ENCODE results near the gene PHLDA3.
A peak's percentile ranks its signal among the peaks of the same experiment; 100 is the strongest.

Gene PHLDA3

GRCh38 chr1:201468844-201469644, at the start of gene PHLDA3:
Gene PHLDA3, minus strand, starts transcription at chr1:201469188. Its CDS starts 402 bp downstream, at chr1:201468786.
- peak in 1 of 2 donors; percentile 5 for DNase-seq (ENCODE audit: low read depth in 1 of 2, low spot score in 1 of 2)

DNA sequence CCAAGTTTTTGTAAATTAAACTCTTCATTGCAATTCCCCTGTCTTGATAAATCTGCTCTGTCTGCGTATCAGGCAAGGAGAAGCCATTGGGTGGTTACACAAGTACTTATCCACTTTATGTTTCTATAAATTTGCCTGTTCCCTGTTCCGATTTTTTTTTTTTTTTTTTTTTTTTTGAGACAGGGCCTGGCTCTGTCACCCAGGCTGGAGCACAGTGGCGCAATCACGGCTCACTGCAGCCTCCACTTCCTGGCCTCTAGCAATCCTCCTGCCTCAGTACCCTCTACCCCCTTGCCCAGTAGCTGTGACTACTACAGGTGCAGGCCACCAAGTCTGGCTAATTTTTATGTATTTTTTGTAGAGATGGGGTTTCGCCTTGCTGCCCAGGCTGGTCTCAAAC, 49.1 kb upstream of the PHLDA3 start:
- no peak for DNase-seq (ENCODE audit: low read depth in 1 of 2, low spot score in 1 of 2)

GRCh38 chr1:201517631-201518030, 48.6 kb upstream of the PHLDA3 start:
- no peak for DNase-seq (ENCODE audit: low read depth in 1 of 2, low spot score in 1 of 2)

DNA sequence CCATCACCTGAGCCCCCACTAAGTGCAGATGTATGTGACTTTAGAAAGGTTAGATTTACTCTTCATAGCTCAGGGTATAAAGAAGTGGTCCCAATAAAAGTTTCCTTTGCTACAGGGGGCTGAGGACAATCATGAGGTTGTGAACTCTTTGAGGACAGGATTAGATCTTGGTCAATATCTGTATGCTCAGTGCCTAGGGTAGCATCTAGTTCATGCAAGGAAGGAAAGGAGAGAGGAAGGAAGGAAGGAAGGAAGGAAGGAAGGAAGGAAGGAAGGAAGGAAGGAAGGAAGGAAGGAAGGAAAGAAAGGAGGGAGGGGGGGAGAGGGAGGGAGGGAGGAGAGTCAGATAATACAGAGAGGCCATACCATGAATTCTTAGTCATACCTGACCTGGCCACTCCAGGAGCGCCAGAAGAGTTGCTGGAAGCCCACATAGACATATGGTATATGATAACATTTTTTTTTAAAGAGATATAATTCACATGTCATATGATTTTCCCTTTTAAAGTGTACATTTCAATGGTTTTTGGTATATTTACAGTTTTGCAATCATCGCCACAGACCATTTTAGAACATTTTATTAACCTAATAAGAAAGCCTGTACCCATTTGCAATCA, 47.6 kb upstream of the PHLDA3 start:
- DNase-seq (ENCODE audit: low read depth in 1 of 2, low spot score in 1 of 2) = no peak

DNA sequence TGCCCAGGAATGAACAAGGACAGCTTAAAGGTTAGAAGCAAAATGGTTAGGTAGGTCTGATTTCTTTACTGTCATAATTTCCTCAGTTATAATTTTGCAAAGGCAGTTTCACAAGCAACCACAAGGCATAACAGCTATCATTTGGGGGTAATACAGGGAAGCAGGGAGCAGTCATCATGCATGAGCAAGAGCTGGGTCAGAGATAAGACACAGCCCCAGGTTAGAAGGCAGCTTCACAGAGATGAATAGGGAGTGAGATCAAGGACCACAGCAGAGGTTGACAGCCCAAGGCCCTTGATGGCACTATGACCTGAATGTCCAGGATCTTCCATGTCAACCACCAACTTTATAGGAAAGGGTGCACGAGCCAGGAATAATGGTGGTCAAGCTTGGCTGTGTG, 46.9 kb upstream of the PHLDA3 start:
- DNase-seq (ENCODE audit: low read depth in 1 of 2, low spot score in 1 of 2) = no peak

DNA sequence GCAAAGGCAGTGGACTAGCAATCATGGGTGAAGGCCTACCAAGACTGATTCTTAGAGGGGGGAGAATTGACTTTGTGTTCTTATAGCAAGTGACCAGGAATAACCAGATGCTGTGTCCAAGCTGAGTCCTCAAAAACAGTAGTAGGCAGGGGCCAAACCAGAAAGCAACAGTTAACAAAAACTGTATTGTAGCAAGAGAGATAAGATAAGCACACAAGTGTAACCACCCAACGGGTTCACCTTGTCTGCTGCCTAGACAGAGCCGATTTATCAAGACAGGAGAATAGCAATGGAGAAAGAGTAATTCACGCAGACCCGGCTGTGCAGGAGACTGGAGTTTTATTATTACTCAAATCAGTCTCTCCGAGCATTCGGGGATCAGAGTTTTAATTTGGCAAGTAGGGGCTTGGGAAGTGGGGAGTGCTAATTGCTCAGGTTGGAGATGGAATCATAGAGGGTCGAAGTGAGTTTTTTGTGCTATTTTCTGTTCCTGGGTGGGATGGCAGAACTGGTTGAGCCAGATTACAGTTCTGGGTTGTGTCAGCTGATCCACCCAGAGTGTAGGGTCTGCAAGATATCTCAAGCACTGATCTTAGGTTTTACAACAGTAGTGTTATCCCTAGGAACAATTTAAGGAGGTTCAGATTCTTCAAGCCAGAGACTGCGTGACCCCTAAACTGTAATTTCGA, 46.2 kb upstream of the PHLDA3 start:
- no peak for DNase-seq (ENCODE audit: low read depth in 1 of 2, low spot score in 1 of 2)

- DNase-seq (ENCODE audit: low read depth in 1 of 2, low spot score in 1 of 2) = no peak
These were observed 45.5 kb upstream of the PHLDA3 start for GRCh38 chr1:201514466-201514865.

GRCh38 chr1:201513498-201514243, 44.7 kb upstream of the PHLDA3 start:
- no peak for DNase-seq (ENCODE audit: low read depth in 1 of 2, low spot score in 1 of 2)

DNA sequence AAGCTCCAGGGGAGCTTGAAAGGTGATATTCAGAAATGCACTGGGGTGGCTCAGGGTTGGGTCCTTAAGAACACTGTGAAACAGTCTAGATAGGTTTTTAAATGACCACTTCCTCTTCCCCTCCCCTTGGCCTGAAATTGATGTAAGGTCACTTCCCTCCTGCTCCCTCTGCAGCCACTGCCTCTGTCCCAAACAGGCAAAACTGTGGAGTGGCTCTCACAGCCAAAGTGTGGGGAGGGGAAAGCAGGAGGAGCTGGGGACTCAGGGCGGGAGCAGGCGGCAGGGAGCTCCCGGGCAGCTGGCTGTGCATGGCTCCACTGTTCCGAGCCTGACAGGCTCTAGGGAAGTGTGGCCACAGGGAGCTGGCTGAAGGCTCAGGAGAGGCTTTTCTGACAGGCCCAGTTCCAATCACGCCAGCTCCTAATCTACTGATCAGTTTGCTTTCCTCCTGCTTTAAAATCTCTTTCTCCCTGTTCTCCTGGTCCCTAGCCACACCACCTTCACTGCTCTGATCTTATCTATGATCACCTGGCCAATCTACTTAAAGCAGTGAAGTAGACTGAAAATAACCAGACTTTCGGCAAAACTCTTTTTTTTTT, 43.1 kb upstream of the PHLDA3 start:
- no peak for DNase-seq (ENCODE audit: low read depth in 1 of 2, low spot score in 1 of 2)

DNA sequence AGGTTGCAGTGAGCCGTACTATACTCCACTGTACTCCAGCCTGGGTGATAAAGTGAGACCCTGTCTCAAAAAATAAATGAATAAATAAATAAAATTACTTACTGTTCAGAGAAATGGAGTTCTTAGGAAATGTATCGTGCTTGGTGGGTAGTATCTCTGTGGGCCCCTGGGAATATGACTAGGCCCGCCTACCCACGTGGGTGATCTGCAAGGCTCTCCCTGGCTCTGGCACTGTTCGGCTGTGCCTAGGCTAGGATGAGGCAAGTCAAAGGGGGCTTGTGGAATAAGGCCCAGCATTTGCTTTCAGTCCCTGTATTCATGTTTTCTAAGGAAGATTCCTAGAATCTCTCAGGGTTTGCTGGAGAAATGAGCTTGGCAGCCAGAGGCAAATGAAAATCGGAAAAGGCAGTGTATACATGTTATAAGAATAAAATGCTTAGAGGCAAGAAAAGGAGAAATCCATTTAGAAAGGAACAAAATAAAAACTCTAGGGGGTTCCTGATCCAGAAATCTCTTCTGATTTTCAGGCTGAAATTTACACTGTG, 42.5 kb upstream of the PHLDA3 start:
- DNase-seq (ENCODE audit: low read depth in 1 of 2, low spot score in 1 of 2) = no peak

DNA sequence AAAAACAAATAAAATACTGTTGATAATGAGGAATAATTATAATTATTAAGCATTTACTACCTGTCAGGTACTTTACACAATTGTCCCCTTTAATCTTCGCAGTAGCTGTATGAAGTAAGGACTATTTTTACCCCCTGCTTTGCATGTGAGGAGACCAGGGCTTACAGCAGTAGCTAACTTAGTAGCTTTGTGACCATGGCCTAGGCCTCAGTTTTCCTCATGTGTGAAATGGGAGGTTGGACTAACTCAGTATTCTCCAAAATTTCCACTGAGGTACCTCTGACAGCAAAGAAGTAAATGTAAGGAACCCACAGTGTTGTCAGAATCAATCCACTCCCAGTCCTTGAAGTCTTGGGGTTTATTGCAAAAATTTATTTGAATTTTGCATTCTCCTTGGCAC, 41.7 kb upstream of the PHLDA3 start:
- no peak for DNase-seq (ENCODE audit: low read depth in 1 of 2, low spot score in 1 of 2)

- DNase-seq (ENCODE audit: low read depth in 1 of 2, low spot score in 1 of 2) = no peak
These were observed 40.8 kb upstream of the PHLDA3 start for GRCh38 chr1:201509601-201510374.

DNA sequence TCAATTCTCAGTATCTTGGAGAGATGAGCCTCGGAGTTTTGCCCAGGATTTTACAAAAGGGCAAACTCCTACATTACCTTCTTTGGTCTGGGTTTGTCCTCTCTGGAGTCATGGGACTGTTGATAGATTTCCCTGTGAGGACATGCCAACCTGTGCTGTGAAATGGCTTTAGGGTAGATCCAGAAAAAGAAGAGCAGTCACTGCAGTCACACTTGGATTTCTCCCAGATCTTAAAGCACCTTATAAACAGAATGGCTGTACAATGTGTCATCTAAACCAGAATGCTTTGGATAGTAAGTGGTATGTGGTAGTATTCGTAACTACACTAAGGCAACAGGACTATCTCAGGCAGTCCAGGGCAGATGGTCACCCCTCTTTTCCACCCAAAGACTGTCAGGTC, 39.8 kb upstream of the PHLDA3 start:
- DNase-seq (ENCODE audit: low read depth in 1 of 2, low spot score in 1 of 2) = no peak

DNA sequence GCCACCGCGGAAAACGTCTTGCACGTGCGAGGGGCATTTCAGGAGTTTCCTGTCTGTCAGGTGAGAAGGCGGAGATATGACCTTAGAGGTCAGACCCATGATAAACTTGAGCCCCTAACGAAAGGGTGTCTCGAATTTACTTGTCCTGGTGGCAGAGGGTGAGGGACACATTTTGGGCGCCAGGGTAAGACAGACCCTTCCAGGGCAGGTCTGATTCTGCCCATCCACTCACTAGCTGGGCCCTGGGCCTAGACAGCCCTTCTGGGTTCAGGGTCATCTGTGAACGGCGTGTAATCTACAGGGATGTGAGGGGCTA, 38.3 kb upstream of the PHLDA3 start:
- DNase-seq (ENCODE audit: low read depth in 1 of 2, low spot score in 1 of 2) = no peak

- DNase-seq (ENCODE audit: low read depth in 1 of 2, low spot score in 1 of 2) = peak; percentile 69 to 73
These were observed 37.8 kb upstream of the PHLDA3 start, which contains the start of gene CSRP1 for GRCh38 chr1:201506557-201507359. Gene CSRP1, minus strand, starts transcription at chr1:201507123. Its CDS starts 10,820 bp downstream, at chr1:201496303.

GRCh38 chr1:201506092-201506491, 37.1 kb upstream of the PHLDA3 start:
- DNase-seq (ENCODE audit: low read depth in 1 of 2, low spot score in 1 of 2) = no peak

DNA sequence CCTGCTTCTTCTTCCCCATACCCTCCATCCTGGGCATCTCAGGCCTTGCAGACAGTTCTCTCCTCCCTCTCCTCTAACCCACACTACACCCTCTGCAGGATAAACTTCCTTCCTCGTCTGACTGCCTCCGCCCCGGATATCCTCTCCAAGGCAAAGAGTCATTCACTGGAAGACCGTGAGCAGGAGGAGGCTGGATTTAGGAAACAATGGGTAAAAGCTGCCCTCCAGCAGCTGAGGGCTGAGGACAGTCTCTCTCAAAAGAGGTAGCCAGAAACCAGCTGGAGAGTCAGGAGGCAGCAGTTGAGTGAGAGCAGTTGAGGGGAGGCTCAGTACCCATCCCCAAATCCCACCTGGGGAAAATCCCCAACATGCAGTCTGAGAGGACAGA, 36.5 kb upstream of the PHLDA3 start:
- no peak for DNase-seq (ENCODE audit: low read depth in 1 of 2, low spot score in 1 of 2)

DNA sequence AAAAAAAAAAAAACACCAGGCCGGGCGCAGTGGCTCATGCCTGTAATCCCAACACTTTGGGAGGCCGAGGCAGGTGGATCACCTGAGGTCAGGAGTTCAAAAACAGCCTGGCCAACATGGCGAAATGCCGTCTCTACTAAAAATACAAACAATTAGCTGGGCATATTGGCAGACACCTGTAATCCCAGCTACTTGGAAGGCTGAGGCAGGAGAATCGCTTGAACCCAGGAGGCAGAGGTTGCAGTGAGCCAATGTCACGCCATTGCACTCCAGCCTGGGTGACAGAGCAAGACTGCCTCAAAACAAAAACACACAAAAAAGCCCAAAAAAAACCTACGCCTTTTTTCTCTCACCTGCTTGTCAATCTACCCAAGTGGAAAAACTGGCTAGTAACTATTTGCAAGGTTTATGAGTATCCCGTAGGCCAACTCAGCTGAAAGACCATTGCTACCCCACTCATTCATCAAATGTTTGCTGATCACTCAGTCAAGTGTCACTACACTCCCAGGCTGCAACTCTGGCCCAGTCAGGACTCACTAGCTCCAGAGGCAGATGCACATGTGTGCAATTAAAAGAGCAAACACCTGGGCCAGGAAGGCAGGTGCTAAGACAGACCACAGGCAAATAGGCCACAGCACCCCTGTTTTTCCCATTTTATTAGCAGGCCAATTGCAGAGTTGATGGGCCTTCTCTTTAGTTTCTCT, 36.0 kb upstream of the PHLDA3 start:
- DNase-seq (ENCODE audit: low read depth in 1 of 2, low spot score in 1 of 2) = no peak

GRCh38 chr1:201504179-201504631, 35.2 kb upstream of the PHLDA3 start:
- DNase-seq (ENCODE audit: low read depth in 1 of 2, low spot score in 1 of 2) = no peak
